Retinal pigment epithelial cell (primary cell): ENCODE measurements around the gene ZNF593OS.

Experiments
- DNase-seq: peaks from one replicate; pipeline ENCODE4 v3.0.0-alpha.2; 2010; ENCODE audit warnings: low read depth
- H3K4me3 ChIP-seq: 2 replicates; pipeline ENCODE4 v1.5.1; 2011; ENCODE audit warnings: mild to moderate bottlenecking, low read length, control low read depth, moderate library complexity
- TF ChIP-seq, protein P1 (sequence below): conservative IDR thresholded peaks from 2 replicates; pipeline ENCODE4 v1.5.1; 2011; ENCODE audit warnings: low read depth, low read length, control low read depth, inconsistent platforms

Gene ZNF593OS

DNA sequence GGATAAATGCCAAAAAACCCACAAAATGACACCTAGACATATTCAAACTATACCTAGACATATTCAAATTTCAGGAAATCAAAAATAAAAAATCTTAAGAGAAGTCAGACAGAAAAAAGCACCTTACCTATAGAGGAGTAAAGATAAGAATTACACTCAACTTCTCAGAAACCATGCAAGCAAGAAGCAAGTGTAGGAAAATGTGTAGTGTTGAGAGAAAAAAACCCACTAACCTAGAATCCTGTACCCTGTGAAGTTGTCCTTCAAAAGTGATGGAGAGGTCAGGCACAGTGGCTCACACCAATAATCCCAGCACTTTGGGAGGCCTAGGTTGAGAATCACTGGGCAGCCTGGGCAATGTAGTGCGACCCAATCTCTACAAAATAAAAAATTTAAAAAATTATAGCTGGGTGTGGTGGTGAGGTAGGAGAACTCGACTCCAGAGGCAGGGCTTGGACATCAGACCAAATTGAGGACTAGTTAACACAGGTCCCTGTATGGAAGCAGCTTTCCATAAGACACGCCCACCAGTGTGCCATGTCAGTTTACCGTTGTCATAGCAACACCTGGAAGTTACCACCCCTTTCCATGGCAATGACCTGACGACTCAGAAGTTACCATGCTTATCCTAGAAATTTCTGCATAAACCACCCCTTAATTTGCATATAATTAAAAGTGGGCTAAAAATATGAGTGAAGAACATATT is 39.4 kb downstream of the ZNF593OS start:
- TF ChIP-seq, protein P1, sequence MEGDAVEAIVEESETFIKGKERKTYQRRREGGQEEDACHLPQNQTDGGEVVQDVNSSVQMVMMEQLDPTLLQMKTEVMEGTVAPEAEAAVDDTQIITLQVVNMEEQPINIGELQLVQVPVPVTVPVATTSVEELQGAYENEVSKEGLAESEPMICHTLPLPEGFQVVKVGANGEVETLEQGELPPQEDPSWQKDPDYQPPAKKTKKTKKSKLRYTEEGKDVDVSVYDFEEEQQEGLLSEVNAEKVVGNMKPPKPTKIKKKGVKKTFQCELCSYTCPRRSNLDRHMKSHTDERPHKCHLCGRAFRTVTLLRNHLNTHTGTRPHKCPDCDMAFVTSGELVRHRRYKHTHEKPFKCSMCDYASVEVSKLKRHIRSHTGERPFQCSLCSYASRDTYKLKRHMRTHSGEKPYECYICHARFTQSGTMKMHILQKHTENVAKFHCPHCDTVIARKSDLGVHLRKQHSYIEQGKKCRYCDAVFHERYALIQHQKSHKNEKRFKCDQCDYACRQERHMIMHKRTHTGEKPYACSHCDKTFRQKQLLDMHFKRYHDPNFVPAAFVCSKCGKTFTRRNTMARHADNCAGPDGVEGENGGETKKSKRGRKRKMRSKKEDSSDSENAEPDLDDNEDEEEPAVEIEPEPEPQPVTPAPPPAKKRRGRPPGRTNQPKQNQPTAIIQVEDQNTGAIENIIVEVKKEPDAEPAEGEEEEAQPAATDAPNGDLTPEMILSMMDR = no peak
- H3K4me3 ChIP-seq = no peak overlapping the region
- no peak for DNase-seq

GRCh38 chr1:26130695-26131094 is 40.9 kb downstream of the ZNF593OS start:
- no peak overlapping the region for H3K4me3 ChIP-seq
- DNase-seq = no peak
- TF ChIP-seq, protein P1 = no peak

GRCh38 chr1:26129778-26130177 is 41.9 kb downstream of the ZNF593OS start:
- no peak overlapping the region for H3K4me3 ChIP-seq
- no peak for DNase-seq
- TF ChIP-seq, protein P1 = no peak

DNA sequence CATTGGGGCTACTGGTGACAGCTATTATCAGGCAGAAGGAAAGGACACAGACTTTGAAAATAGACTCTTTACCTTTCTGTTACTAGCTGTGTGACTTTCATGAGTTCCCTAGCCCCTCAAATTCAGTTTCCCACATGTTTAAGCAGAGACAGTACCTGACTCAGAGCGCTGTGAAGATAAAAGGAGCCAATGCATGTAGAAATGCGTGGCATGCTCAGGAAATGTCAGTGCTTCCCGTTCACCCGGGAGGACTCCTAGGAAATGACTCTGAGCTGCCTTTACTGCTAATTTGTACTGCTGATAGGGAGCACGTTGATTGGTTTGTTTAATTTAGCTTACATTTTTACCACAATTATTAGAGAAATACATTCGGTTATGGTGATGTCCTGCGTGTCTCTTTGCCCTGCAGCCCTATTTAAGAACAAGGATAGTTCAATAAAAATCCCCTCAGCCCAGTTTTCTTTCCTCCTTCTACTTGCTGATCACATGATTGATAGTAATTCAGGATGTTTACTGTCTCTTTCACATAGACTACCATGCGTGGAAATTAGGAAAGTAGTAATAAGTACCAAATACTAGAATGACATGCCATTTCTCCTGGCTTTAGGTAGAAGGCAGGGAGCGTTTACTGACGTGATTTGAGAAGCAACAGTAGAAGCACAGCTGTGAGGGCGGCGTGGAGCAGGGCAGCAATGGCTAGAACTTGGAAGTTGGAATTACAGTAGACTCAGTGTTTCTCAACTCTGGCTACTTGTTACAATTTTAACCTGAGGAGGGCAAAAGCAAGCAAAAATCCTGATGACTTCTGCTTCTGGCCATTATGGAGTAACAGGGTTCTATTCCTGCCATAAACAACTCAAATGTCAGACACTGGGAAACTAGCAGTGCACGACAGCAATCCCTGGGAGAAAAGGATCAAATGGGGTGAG is 44.1 kb downstream of the ZNF593OS start:
- DNase-seq = no peak
- H3K4me3 ChIP-seq = no peak overlapping the region
- TF ChIP-seq, protein P1 = no peak

DNA sequence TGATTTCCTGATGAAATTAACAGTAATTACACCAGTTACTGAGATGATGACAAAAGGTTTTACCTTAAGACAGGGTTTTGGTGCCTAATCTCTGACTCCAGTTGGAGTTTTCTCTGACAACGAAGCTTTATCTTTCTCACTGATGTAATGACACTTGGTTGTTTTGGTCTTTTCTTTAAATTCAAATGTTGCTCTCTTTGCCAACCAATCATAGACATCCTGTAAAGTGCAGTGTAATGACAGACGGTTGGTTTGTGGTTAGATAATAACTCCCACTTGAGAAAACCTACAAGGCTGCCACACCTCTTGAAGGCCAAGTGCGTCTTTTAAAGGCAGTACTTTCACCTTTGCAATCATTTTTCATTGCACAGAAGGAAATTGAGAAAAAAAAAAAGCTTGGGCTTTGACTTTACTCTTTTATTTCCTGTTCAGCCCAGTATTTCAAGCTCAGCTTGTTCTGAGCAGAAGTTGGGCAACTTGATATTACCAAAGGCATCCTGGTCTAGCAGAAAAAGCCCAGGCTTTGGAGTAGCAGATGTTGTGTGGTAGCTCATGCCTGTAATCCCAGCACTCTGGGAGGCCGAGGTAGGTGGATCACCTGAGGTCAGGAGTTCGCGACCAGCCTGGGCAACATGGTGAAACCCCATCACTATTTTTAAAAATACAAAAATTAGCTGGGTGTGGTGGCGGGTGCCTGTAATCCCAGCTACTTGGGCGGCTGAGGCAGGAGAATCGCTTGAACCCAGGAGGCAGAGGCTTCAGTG is 45.1 kb downstream of the ZNF593OS start:
- TF ChIP-seq, protein P1 = no peak
- H3K4me3 ChIP-seq = no peak overlapping the region
- no peak for DNase-seq

GRCh38 chr1:26125946-26126320 is 45.7 kb downstream of the ZNF593OS start:
- TF ChIP-seq, protein P1 = no peak
- no peak for DNase-seq
- H3K4me3 ChIP-seq = no peak overlapping the region
